Caco-2 (cell line): ENCODE measurements around the gene ICA1. TPM values are rescaled to one million over a fixed set of nuclear protein-coding genes. Genes with fewer than 3 reads are reported as not detected.

Experiments used
- BruUV-seq: library from RNA; stranded (reverse); fragments of 400-500 nt; replicated peaks from 2 replicates; lab custom pipeline; 2021; lab: Mats Ljungman, UMichigan
- CTCF ChIA-PET: fragments of 300-600 bp; sonication (Branson Sonifier 250); formaldehyde crosslinking; loops from one replicate; lab custom pipeline; 2022; ENCODE audit warnings: antibody characterized with exemption; lab: Charles Lee
- POLR2A ChIA-PET: fragments of 300-600 bp; sonication (Branson Sonifier 250); formaldehyde crosslinking; loops from one replicate; lab custom pipeline; 2022; ENCODE audit warnings: antibody characterized with exemption; lab: Charles Lee
- DNase-seq, 2 experiments: peaks; one replicate each; pipeline versions ENCODE4 v3.0.0 to v3.0.0-alpha.2; 2020 to 2022
- H3K27me3 ChIP-seq: replicated peaks from 2 replicates; pipeline ENCODE4 v1.6.0; 2011; ENCODE audit warnings: low read length; ENCODE audit not compliant: control insufficient read depth, insufficient read depth
- H3K36me3 ChIP-seq: 2 replicates; pipeline ENCODE4 v1.5.1; 2011; ENCODE audit warnings: low read length; ENCODE audit not compliant: control insufficient read depth, insufficient read depth
- H3K4me1 ChIP-seq: fragments of 250-450 bp; sonication (Bioruptor Pico); 2 replicates; pipeline ENCODE4 v1.5.1; 2020; ENCODE audit warnings: mild to moderate bottlenecking
- H3K4me3 ChIP-seq: 2 replicates; pipeline ENCODE4 v1.5.1; 2011; ENCODE audit warnings: low read depth, mild to moderate bottlenecking, control low read depth, low read length
- H3K9me3 ChIP-seq: fragments of 250-450 bp; sonication (Bioruptor Pico); 2 replicates; pipeline ENCODE4 v1.5.1; 2020; ENCODE audit warnings: mild to moderate bottlenecking, moderate library complexity
- H3K27ac Mint-ChIP-seq: one replicate; pipeline ENCODE4 v1.8.0; 2022; ENCODE audit warnings: mixed read lengths; ENCODE audit not compliant: unreplicated experiment
- H3K27me3 Mint-ChIP-seq: one replicate; pipeline ENCODE4 v1.8.0; 2022; ENCODE audit warnings: mixed read lengths; ENCODE audit not compliant: insufficient read depth, unreplicated experiment
- H3K36me3 Mint-ChIP-seq: one replicate; pipeline ENCODE4 v1.8.0; 2022; ENCODE audit warnings: mild to moderate bottlenecking, mixed read lengths; ENCODE audit not compliant: insufficient read depth, unreplicated experiment
- H3K4me1 Mint-ChIP-seq: one replicate; pipeline ENCODE4 v1.8.0; 2022; ENCODE audit warnings: low read depth, mixed read lengths; ENCODE audit not compliant: unreplicated experiment
- H3K4me3 Mint-ChIP-seq: one replicate; pipeline ENCODE4 v1.8.0; 2022; ENCODE audit warnings: mild to moderate bottlenecking, moderate library complexity, mixed read lengths; ENCODE audit not compliant: unreplicated experiment
- H3K9me3 Mint-ChIP-seq: one replicate; pipeline ENCODE4 v1.8.0; 2022; ENCODE audit warnings: mixed read lengths; ENCODE audit not compliant: unreplicated experiment
- CTCF ChIP-seq, 2 experiments: fragments of 200-600 bp in 1 of 2; IDR thresholded peaks; 1 replicate in 1 of 2; 2 replicates in 1 of 2; pipeline versions ENCODE4 v1.5.1 to v1.8.0; 2011 to 2022; ENCODE audit warnings: antibody characterized with exemption in 1 of 2, control low read depth in 1 of 2, inconsistent platforms in 1 of 2, low read depth in 1 of 2, low read length in 1 of 2, mild to moderate bottlenecking in 1 of 2, moderate library complexity in 1 of 2; ENCODE audit not compliant: insufficient read depth in 1 of 2, severe bottlenecking in 1 of 2, unreplicated experiment in 1 of 2
- intact Hi-C: fragments of 100-400 bp; cut with micrococcal nuclease; formaldehyde crosslinking; loops from one replicate; pipeline ENCODE4 v1.10.0; 2022; ENCODE audit not compliant: unreplicated experiment
- total RNA-seq: library from RNA; stranded (reverse); gene quantifications from 2 replicates; pipeline ENCODE4 v1.2.3, GENCODE V29; 2022

Gene ICA1
- total RNA-seq, 1 experiment from 2014 or later: 34.2 TPM

- no peaks in the 10 kb centered on the region for H3K4me1 ChIP-seq
- H3K4me1 Mint-ChIP-seq: no peaks in the 10 kb centered on the region
- intact Hi-C loops: no loop called here
- H3K27me3 Mint-ChIP-seq: no peaks in the 10 kb centered on the region
- peaks cover 10% of the 10 kb centered on the region for H3K9me3 Mint-ChIP-seq
- no peak overlapping the region for H3K27ac Mint-ChIP-seq
- H3K4me3 ChIP-seq: no peak overlapping the region
- H3K9me3 ChIP-seq: no peaks in the 10 kb centered on the region
- no peak overlapping the region for H3K4me3 Mint-ChIP-seq
- POLR2A ChIA-PET: no interaction called here
- BruUV-seq: no TSS peak
- TF ChIP-seq CTCF (IDR thresholded peaks at IDR 0.05; ENCODE audit: insufficient read depth in 1 of 2, low read depth in 1 of 2, low read length in 1 of 2, severe bottlenecking in 1 of 2, unreplicated experiment in 1 of 2): no peak
- H3K27me3 ChIP-seq: no peaks in the 10 kb centered on the region
- no peak for DNase-seq
- H3K36me3 Mint-ChIP-seq: no peaks in the 10 kb centered on the region
- CTCF ChIA-PET: no interaction called here
- H3K36me3 ChIP-seq: no peaks in the 10 kb centered on the region; the same call in 1 of the 2 replicates
Measured at GRCh38 chr7:8155836-8156235, 106.1 kb downstream of the ICA1 start.

- intact Hi-C loops: no loop called here
- Mint-ChIP-seq H3K4me1 (no peaks in the 10 kb centered on the region), H3K36me3 (no peaks in the 10 kb centered on the region), H3K27ac (no peak overlapping the region), H3K9me3 (peaks cover 10% of the 10 kb centered on the region), H3K27me3 (no peaks in the 10 kb centered on the region), H3K4me3 (no peak overlapping the region)
- BruUV-seq: no TSS peak
- ChIA-PET POLR2A (no interaction called here), CTCF (no interaction called here)
- Histone ChIP-seq H3K4me3 (no peak overlapping the region), H3K9me3 (no peaks in the 10 kb centered on the region), H3K36me3 (no peaks in the 10 kb centered on the region; the same call in 1 of the 2 replicates), H3K27me3 (no peaks in the 10 kb centered on the region), H3K4me1 (no peaks in the 10 kb centered on the region)
- no peak for DNase-seq
- TF ChIP-seq CTCF (IDR thresholded peaks at IDR 0.05; ENCODE audit: insufficient read depth in 1 of 2, low read depth in 1 of 2, low read length in 1 of 2, severe bottlenecking in 1 of 2, unreplicated experiment in 1 of 2): no peak
Measured at GRCh38 chr7:8154272-8154671, 107.7 kb downstream of the ICA1 start.

- DNase-seq: no peak
- H3K4me1 ChIP-seq: no peaks in the 10 kb centered on the region
- Mint-ChIP-seq H3K4me1 (no peaks in the 10 kb centered on the region), H3K4me3 (no peak overlapping the region), H3K27me3 (no peaks in the 10 kb centered on the region), H3K36me3 (no peaks in the 10 kb centered on the region), H3K9me3 (peaks cover 10% of the 10 kb centered on the region), H3K27ac (no peak overlapping the region)
- H3K27me3 ChIP-seq: no peaks in the 10 kb centered on the region
- intact Hi-C loops: no loop called here
- CTCF ChIA-PET: no interaction called here
- H3K4me3 ChIP-seq: no peak overlapping the region
- no peaks in the 10 kb centered on the region; the same call in 1 of the 2 replicates for H3K36me3 ChIP-seq
- POLR2A ChIA-PET: no interaction called here
- no peaks in the 10 kb centered on the region for H3K9me3 ChIP-seq
- BruUV-seq: no TSS peak
- TF ChIP-seq CTCF (IDR thresholded peaks at IDR 0.05; ENCODE audit: insufficient read depth in 1 of 2, low read depth in 1 of 2, low read length in 1 of 2, severe bottlenecking in 1 of 2, unreplicated experiment in 1 of 2): no peak
Measured at GRCh38 chr7:8152489-8153192, 109.3 kb downstream of the ICA1 start.
